Ishikawa (cell line): ENCODE measurements around the gene SNCAIP.

Experiments
- CEBPB ChIP-seq: IDR thresholded peaks from 2 replicates; pipeline ENCODE4 v1.6.1; 2012
- CREB1 ChIP-seq: IDR thresholded peaks from 2 replicates; pipeline ENCODE4 v1.6.1; 2012; ENCODE audit warnings: low read depth
- EGR1 ChIP-seq: IDR thresholded peaks from 2 replicates; pipeline ENCODE4 v1.6.1; 2012
- EP300 ChIP-seq: IDR thresholded peaks from 2 replicates; pipeline ENCODE4 v1.6.1; 2012; ENCODE audit warnings: borderline replicate concordance
- FOXM1 ChIP-seq: IDR thresholded peaks from 2 replicates; pipeline ENCODE4 v1.6.1; 2012; ENCODE audit warnings: low read depth, borderline replicate concordance
- MAX ChIP-seq: IDR thresholded peaks from 2 replicates; pipeline ENCODE4 v1.6.1; 2012
- NFIC ChIP-seq: IDR thresholded peaks from 2 replicates; pipeline ENCODE4 v1.6.1; 2012
- RAD21 ChIP-seq: IDR thresholded peaks from 2 replicates; pipeline ENCODE4 v1.6.1; 2012; ENCODE audit warnings: low read depth
- REST ChIP-seq: IDR thresholded peaks from 2 replicates; pipeline ENCODE4 v1.6.1; 2012; ENCODE audit warnings: low read depth, mild to moderate bottlenecking
- TAF1 ChIP-seq: IDR thresholded peaks from 2 replicates; pipeline ENCODE4 v1.6.1; 2012; ENCODE audit warnings: low read depth, mild to moderate bottlenecking
- TCF12 ChIP-seq: IDR thresholded peaks from 2 replicates; pipeline ENCODE4 v1.6.1; 2012; ENCODE audit warnings: low read depth
- TEAD4 ChIP-seq: IDR thresholded peaks from 2 replicates; pipeline ENCODE4 v1.6.1; 2012
- USF1 ChIP-seq: IDR thresholded peaks from 2 replicates; pipeline ENCODE4 v1.6.1; 2012
- YY1 ChIP-seq: IDR thresholded peaks from 2 replicates; pipeline ENCODE4 v1.6.1; 2012; ENCODE audit warnings: low read depth
- ZBTB7A ChIP-seq: IDR thresholded peaks from 2 replicates; pipeline ENCODE4 v1.6.1; 2012; ENCODE audit warnings: low read depth

Gene SNCAIP

GRCh38 chr5:122462486-122462885 is 150.4 kb downstream of the SNCAIP start:
- no peak for TF ChIP-seq ZBTB7A
- no peak for TF ChIP-seq CEBPB
- TF ChIP-seq TEAD4 = no peak
- TF ChIP-seq FOXM1 = no peak
- TF ChIP-seq REST = no peak
- no peak for TF ChIP-seq TCF12
- no peak for TF ChIP-seq CREB1
- TF ChIP-seq TAF1 = no peak
- no peak for TF ChIP-seq USF1
- TF ChIP-seq EGR1 = no peak
- no peak for TF ChIP-seq MAX
- no peak for TF ChIP-seq RAD21
- no peak for TF ChIP-seq EP300
- TF ChIP-seq NFIC = no peak
- no peak for TF ChIP-seq YY1

GRCh38 chr5:122463221-122463620 is 151.2 kb downstream of the SNCAIP start:
- TF ChIP-seq EGR1 (no peak), TEAD4 (no peak), TCF12 (no peak), RAD21 (no peak), YY1 (no peak), REST (no peak), ZBTB7A (no peak), USF1 (no peak), NFIC (no peak), CREB1 (no peak), EP300 (no peak), CEBPB (no peak), MAX (no peak), TAF1 (no peak), FOXM1 (no peak)

GRCh38 chr5:122464191-122464590 is 152.2 kb downstream of the SNCAIP start:
- no peak for TF ChIP-seq EP300
- no peak for TF ChIP-seq CEBPB
- no peak for TF ChIP-seq TAF1
- TF ChIP-seq TCF12 = no peak
- no peak for TF ChIP-seq TEAD4
- no peak for TF ChIP-seq FOXM1
- TF ChIP-seq ZBTB7A = no peak
- no peak for TF ChIP-seq EGR1

- TF ChIP-seq EP300 (no peak), RAD21 (no peak)
These were observed 153.1 kb downstream of the SNCAIP start for GRCh38 chr5:122465031-122465577.

GRCh38 chr5:122465994-122466393 is 154.0 kb downstream of the SNCAIP start:
- TF ChIP-seq ZBTB7A (no peak), EGR1 (no peak), CEBPB (no peak), REST (no peak), RAD21 (no peak), NFIC (no peak), FOXM1 (no peak), YY1 (no peak)
